Astrocyte of the cerebellum (primary cell): ENCODE measurements around the gene LAMB2.

Experiments
- DNase-seq: peaks from one replicate; pipeline ENCODE4 v3.0.0-alpha.2; 2011; ENCODE audit warnings: low read depth
- H3K4me3 ChIP-seq: 2 replicates; pipeline ENCODE4 v1.5.1; 2011; ENCODE audit warnings: mild to moderate bottlenecking, low read depth, low read length, moderate library complexity
- CTCF ChIP-seq: IDR thresholded peaks from 2 replicates; pipeline ENCODE4 v1.5.1; 2012; ENCODE audit warnings: low read length, low read depth, moderate library complexity, mild to moderate bottlenecking; ENCODE audit errors: missing control alignments
- in situ Hi-C: cut with HindIII; loops from 2 replicates; pipeline ENCODE4 v1.10.0; 2017; ENCODE audit warnings: low sequenced_read_pairs

The LAMB2 gene

GRCh38 chr3:49119439-49119838 lies 13.4 kb downstream of the LAMB2 start:
- peak overlapping the region; percentile 85 for H3K4me3 ChIP-seq
- DNase-seq = no peak
- TF ChIP-seq CTCF = no peak
- in situ Hi-C loops = no loop called here

GRCh38 chr3:49119036-49119435 lies 13.8 kb downstream of the LAMB2 start:
- DNase-seq = no peak
- no peak for TF ChIP-seq CTCF
- H3K4me3 ChIP-seq = peak overlapping the region; percentile 85
- in situ Hi-C loops = no loop called here

GRCh38 chr3:49112262-49112661 lies 20.6 kb downstream of the LAMB2 start:
- DNase-seq = no peak
- H3K4me3 ChIP-seq = no peak overlapping the region
- TF ChIP-seq CTCF = no peak
- in situ Hi-C loops = loop anchor here (5.0 kb wide), 1 partner anchor 35 kb away; no protein-coding TSS in a partner anchor

- no peak for DNase-seq
- in situ Hi-C loops = loop anchor here (5.0 kb wide), 1 partner anchor 36 kb away; no protein-coding TSS in a partner anchor
- no peak for TF ChIP-seq CTCF
- H3K4me3 ChIP-seq = no peak overlapping the region
Measured at GRCh38 chr3:49111347-49111746, 21.5 kb downstream of the LAMB2 start.

- H3K4me3 ChIP-seq = no peak overlapping the region
- TF ChIP-seq CTCF = no peak
- in situ Hi-C loops = loop anchor here (5.0 kb wide), 1 partner anchor 37 kb away; no protein-coding TSS in a partner anchor
- no peak for DNase-seq
Measured at GRCh38 chr3:49110780-49111179, 22.1 kb downstream of the LAMB2 start.

GRCh38 chr3:49108346-49108745 lies 24.5 kb downstream of the LAMB2 start:
- in situ Hi-C loops = no loop called here

More at GRCh38 chr3:49108346-49108745, 24.5 kb downstream of the LAMB2 start:
- DNase-seq = no peak
- no peak for TF ChIP-seq CTCF
- H3K4me3 ChIP-seq = no peak overlapping the region
